A549 (cell line): ENCODE measurements around the gene SBF1. TPM values are rescaled to one million over a fixed set of nuclear protein-coding genes. Genes with fewer than 3 reads are reported as not detected.
"Not testable (repeated sequence)": the region's sequence is repeated elsewhere in the genome, so short reads cannot be mapped to it uniquely, and the experiment has no call there.

Experiments
- ATAC-seq, 2 experiments: fragments of 200-7000 bp in 1 of 2; fragments of >200 bp in 1 of 2; cut with Nextera tagmentation in 1 of 2; cut with Tn5 transposase in 1 of 2; 3 replicates each; pipeline versions ENCODE4 v1.8.0 to v1.9.1; 2018 to 2020; ENCODE audit warnings: mild to moderate bottlenecking in 1 of 2, moderate library complexity in 1 of 2
- CTCF ChIA-PET: fragments of 300-600 bp; sonication (Branson Sonifier 250); formaldehyde crosslinking; extraction: SDS; loops from one replicate; lab custom pipeline; 2021; ENCODE audit warnings: antibody characterized with exemption, inconsistent platforms; lab: Yijun Ruan, JAX
- POLR2A ChIA-PET: fragments of 350-600 bp; formaldehyde crosslinking; extraction: SDS; loops from one replicate; lab custom pipeline; 2021; ENCODE audit warnings: antibody characterized with exemption, inconsistent platforms; lab: Yijun Ruan, JAX
- DNase-seq, 2 experiments: peaks; one replicate each; pipeline versions ENCODE4 v3.0.0 to v3.0.0-alpha.2; 2011 to 2016; ENCODE audit warnings: low read depth in 1 of 2, low spot score in 1 of 2
- FAIRE-seq: peaks from 2 replicates; lab custom pipeline; 2011; peaks lifted over from hg19 to GRCh38; lab: Jason Lieb, UNC
- H3K27ac ChIP-seq, 2 experiments: fragments of >200 bp; sonication (Bioruptor Twin); formaldehyde crosslinking; 3 replicates each; pipeline ENCODE4 v1.5.1; 2016 to 2017
- H3K4me1 ChIP-seq: fragments of >200 bp; sonication (Bioruptor Twin); formaldehyde crosslinking; 3 replicates; pipeline ENCODE4 v1.6.1; 2016
- H3K4me2 ChIP-seq: fragments of >200 bp; sonication (Bioruptor Twin); formaldehyde crosslinking; 3 replicates; pipeline ENCODE4 v1.6.1; 2016
- H3K4me3 ChIP-seq: fragments of >200 bp; sonication (Bioruptor Twin); formaldehyde crosslinking; 3 replicates; pipeline ENCODE4 v1.5.1; 2016
- H3K9me3 ChIP-seq: fragments of >200 bp; sonication (Bioruptor Twin); formaldehyde crosslinking; 3 replicates; pipeline ENCODE4 v1.6.1; 2016
- BHLHE40 ChIP-seq: IDR thresholded peaks from 2 replicates; pipeline ENCODE4 v1.6.1; 2012; ENCODE audit warnings: low read depth, low read length, inconsistent platforms
- CBX8 ChIP-seq: fragments of 200-600 bp; sonication (generic); IDR thresholded peaks from 2 replicates; pipeline ENCODE4 v1.6.1; 2016
- FOSB ChIP-seq: fragments of 250-450 bp; sonication (Bioruptor Pico); IDR thresholded peaks from 2 replicates; pipeline ENCODE4 v1.5.0; 2020; ENCODE audit warnings: mild to moderate bottlenecking, moderate library complexity
- FOSL2 ChIP-seq, 2 experiments: fragments of 450-650 bp in 1 of 2; fragments of >200 bp in 1 of 2; sonication (Bioruptor Twin) in 1 of 2; formaldehyde crosslinking; IDR thresholded peaks; 2 replicates each; pipeline versions ENCODE4 v1.5.0 to v1.6.1; 2016 to 2020; ENCODE audit warnings: mild to moderate bottlenecking in 1 of 2, moderate library complexity in 1 of 2
- GATA3 ChIP-seq: IDR thresholded peaks from 2 replicates; pipeline ENCODE4 v1.6.1; 2012; ENCODE audit warnings: borderline replicate concordance
- HEYL ChIP-seq: fragments of 250-450 bp; sonication (Bioruptor Pico); IDR thresholded peaks from 2 replicates; pipeline ENCODE4 v1.8.0; 2021; ENCODE audit warnings: mild to moderate bottlenecking, moderate library complexity
- HOXB5 ChIP-seq: fragments of 250-450 bp; sonication (Bioruptor Pico); IDR thresholded peaks from 2 replicates; pipeline ENCODE4 v1.5.0; 2020; ENCODE audit warnings: mild to moderate bottlenecking, moderate library complexity
- JUN ChIP-seq, 2 experiments: fragments of >200 bp; sonication (Bioruptor Twin); formaldehyde crosslinking; IDR thresholded peaks; 2 replicates in 1 of 2; 3 replicates in 1 of 2; pipeline ENCODE4 v1.6.1; 2016 to 2017
- JUNB ChIP-seq: fragments of >200 bp; sonication (Bioruptor Twin); formaldehyde crosslinking; IDR thresholded peaks from 2 replicates; pipeline ENCODE4 v1.6.1; 2016
- KDM1A ChIP-seq: fragments of 200-600 bp; sonication (generic); IDR thresholded peaks from 2 replicates; pipeline ENCODE4 v1.6.1; 2016; ENCODE audit warnings: low read depth, mild to moderate bottlenecking
- RFX5 ChIP-seq: fragments of 450-650 bp; IDR thresholded peaks from 2 replicates; pipeline ENCODE4 v1.7.1; 2014; ENCODE audit warnings: antibody characterized with exemption, mild to moderate bottlenecking, moderate library complexity
- SMC3 ChIP-seq: fragments of >200 bp; sonication (Bioruptor Twin); formaldehyde crosslinking; IDR thresholded peaks from 3 replicates; pipeline ENCODE4 v1.6.1; 2018; ENCODE audit warnings: inconsistent platforms
- ZNF302 ChIP-seq: fragments of 250-450 bp; sonication (Bioruptor Pico); IDR thresholded peaks from 2 replicates; pipeline ENCODE4 v1.9.0; 2021; ENCODE audit warnings: inconsistent platforms, mild to moderate bottlenecking, moderate library complexity
- WGBS: methylation state at CpG from one replicate; pipeline ENCODE4 v1.1.6; 2017; ENCODE audit errors: missing lambda C conversion rate; 5-methylcytosine and 5-hydroxymethylcytosine counted together
- polyA plus RNA-seq, 4 experiments: library from polyadenylated mRNA; depleted of rRNA in 3 of 4; stranded (reverse); fragments of >200 nt; fragmentation: RNase III in 1 of 4; extraction: RNeasy Plus Mini Kit Qiagen cat#74134 plus additional on column Dnase treatment in 1 of 4; gene quantifications; 2 replicates in 3 of 4; 3 replicates in 1 of 4; pipeline ENCODE4 v1.2.3, GENCODE V29; 2011 to 2017
- TF ChIP-seq, protein P1 (sequence below): fragments of 250-450 bp; sonication (Bioruptor Pico); IDR thresholded peaks from 2 replicates; pipeline ENCODE4 v1.5.0; 2020; ENCODE audit warnings: low read depth, mild to moderate bottlenecking, moderate library complexity
- TF ChIP-seq, protein P2 (sequence below): IDR thresholded peaks from 2 replicates; pipeline ENCODE4 v1.6.1; 2012
- TF ChIP-seq, protein P3 (sequence below): fragments of >200 bp; sonication (Bioruptor Twin); formaldehyde crosslinking; IDR thresholded peaks from 3 replicates; pipeline ENCODE4 v1.6.1; 2016
- TF ChIP-seq, protein P4 (sequence below): fragments of >200 bp; sonication (Bioruptor Twin); formaldehyde crosslinking; IDR thresholded peaks from 3 replicates; pipeline ENCODE4 v1.5.1; 2016
- TF ChIP-seq, protein P5 (sequence below): fragments of 450-650 bp; IDR thresholded peaks from 2 replicates; pipeline ENCODE4 v1.6.1; 2014; ENCODE audit warnings: antibody characterized with exemption
- TF ChIP-seq, protein P6 (sequence below): IDR thresholded peaks from 2 replicates; pipeline ENCODE4 v1.6.1; 2012

Gene SBF1
- polyA plus RNA-seq, 2 of the 4 experiments (the other 2 are of a cell fraction), result 9.6 to 23.0 TPM

DNA sequence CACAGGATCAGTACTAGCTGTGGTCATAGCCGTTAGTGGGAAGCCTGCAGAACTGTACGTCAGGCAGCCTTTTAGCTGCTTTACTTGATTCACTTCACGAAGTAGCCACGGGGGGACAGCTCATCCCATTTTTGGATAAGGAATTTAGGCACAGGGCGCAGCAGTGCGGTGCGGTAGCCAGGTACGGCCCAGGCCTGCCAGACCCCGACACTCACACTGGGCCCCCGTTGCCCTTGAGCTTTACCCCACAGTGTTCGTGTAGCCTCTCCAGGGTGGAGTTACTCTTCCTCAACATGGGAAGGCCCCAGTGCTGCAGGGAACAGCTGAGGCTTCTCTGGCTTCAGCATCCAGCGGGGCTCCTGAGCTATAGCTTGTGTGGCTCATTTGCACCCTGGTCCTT, 59.4 kb downstream of the SBF1 start:
- FAIRE-seq (no peak), ATAC-seq (no peak), DNase-seq (no peak)
- Histone ChIP-seq H3K4me2 (no peak overlapping the region), H3K4me3 (no peak overlapping the region), H3K27ac (no peak overlapping the region), H3K4me1 (no peaks in the 10 kb centered on the region), H3K9me3 (no peaks in the 10 kb centered on the region)
- TF ChIP-seq ZNF302 (CRISPR knock-in tag) (no peak), FOSB (CRISPR knock-in tag) (no peak), KDM1A (no peak)
- CTCF ChIA-PET, result interaction anchor here (0.6 to 1.1 kb wide), 2 partner anchors 22 to 82 kb away, joined by 3 read pairs; no protein-coding TSS in a partner anchor
- POLR2A ChIA-PET, result no interaction called here
- WGBS, result 94% methylated on average over 12 of the region's 12 CpGs

DNA sequence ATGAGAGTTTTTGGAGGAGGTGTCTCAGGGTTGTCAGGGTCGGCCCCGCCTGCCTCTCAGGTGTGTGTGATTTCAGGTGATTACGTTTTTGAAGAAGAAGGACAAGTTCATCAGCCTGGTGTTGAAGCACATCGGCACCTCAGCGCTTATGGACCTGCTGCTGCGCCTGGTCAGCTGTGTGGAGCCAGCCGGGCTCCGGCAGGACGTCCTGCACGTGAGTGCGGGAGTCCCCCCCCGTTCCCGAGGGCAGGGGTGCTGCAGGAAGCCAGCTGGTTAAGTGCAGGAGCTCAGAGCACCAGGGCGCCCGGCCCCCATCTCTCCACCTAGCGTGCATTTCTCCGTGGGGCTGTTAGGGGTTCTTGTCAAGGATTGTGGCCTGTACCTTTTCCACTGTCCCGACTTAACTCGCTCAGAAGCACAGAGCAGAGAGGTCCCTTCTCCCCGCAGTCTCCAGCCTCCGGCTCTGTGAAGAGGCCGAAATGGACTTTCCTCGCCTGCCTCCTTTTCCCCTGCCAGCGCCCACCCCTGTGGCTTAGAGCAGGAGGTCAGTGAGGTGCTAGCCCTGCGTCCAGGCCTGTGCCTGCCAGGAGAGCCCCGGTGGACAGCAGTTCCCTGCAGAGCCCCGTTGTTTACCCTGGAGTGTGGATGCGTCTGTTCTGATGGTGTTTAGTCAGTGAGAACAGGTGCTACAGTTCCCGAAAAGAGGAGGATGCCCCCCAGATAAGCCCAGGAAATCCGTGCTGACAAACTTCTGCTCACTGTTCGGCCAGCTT, 60.2 kb downstream of the SBF1 start:
- DNase-seq (no peak), ATAC-seq (no peak), FAIRE-seq (no peak)
- Histone ChIP-seq H3K27ac (no peak overlapping the region), H3K4me1 (no peaks in the 10 kb centered on the region), H3K4me3 (no peak overlapping the region), H3K4me2 (no peak overlapping the region), H3K9me3 (no peaks in the 10 kb centered on the region)
- 93% methylated on average over 24 of the region's 31 CpGs for WGBS
- POLR2A ChIA-PET, result no interaction called here
- no peak for TF ChIP-seq FOSL2 (IDR thresholded peaks at IDR 0.05)
- no peak for TF ChIP-seq FOSL2 (CRISPR knock-in tag; IDR thresholded peaks at IDR 0.05)
- TF ChIP-seq GATA3, result no peak
- TF ChIP-seq HOXB5 (CRISPR knock-in tag), result no peak
- TF ChIP-seq CBX8, result no peak
- TF ChIP-seq SMC3, result no peak
- CTCF ChIA-PET, result interaction anchor here (0.6 to 1.1 kb wide), 2 partner anchors 23 to 83 kb away, joined by 3 read pairs; no protein-coding TSS in a partner anchor

DNA sequence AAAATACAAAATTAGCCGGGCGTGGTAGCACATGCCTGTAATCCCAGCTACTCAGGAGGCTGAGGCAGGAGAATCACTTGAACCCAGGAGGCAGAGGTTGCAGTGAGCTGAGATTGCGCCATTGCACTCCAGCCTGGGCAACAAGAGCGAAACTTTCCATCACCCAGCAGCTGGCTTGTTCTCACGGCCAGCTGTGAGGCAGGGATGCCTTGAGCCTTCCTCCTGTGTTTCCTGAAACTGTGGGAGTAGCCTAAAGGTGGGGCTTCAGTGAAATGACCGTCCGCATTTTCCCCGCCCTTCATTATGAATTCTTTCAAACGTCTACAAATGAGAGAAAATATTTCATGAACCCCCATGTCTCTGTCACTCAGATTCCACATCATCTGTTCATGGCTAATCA, 65.9 kb downstream of the SBF1 start:
- H3K27ac ChIP-seq, ATAC-seq, POLR2A ChIA-PET, H3K4me2 ChIP-seq, H3K4me1 ChIP-seq, FAIRE-seq, DNase-seq, H3K4me3 ChIP-seq, H3K9me3 ChIP-seq, CTCF ChIA-PET: not testable (repeated sequence)
- WGBS, result 83% methylated on average over 9 of the region's 9 CpGs

DNA sequence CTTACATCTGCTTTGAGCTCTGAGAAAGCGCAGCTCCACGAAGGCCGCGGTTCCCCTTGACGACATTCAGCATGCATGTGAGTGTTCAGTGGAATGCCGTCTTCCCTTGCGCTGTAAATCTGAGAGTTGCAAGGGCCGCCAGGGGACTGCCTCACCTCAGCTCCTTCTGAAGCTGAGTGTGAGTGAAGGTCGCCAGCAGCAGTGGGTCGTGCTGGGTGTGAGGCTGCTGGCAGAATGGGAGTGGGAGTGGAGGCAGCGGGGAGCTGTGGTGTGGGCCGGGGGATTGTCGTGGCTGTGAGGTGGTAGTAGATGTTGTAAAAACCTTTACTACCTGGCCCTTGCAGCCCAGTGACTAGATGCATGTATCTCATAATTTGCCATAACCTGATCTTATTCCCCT, 66.5 kb downstream of the SBF1 start:
- H3K4me2 ChIP-seq, result no peak overlapping the region

More for the DNA sequence above, 66.5 kb downstream of the SBF1 start:
- H3K27ac ChIP-seq, result no peak overlapping the region
- ATAC-seq (no peak), FAIRE-seq (no peak), DNase-seq (no peak)
- H3K4me1 ChIP-seq, result no peaks in the 10 kb centered on the region
- 93% methylated on average over 12 of the region's 13 CpGs for WGBS
- H3K4me3 ChIP-seq, result no peak overlapping the region
- H3K9me3 ChIP-seq, result no peaks in the 10 kb centered on the region
- CTCF ChIA-PET, result interaction anchor here (1.1 to 1.5 kb wide), 3 partner anchors 9 to 213 kb away, joined by 3 read pairs; no protein-coding TSS in a partner anchor
- TF ChIP-seq JUNB, result no peak
- TF ChIP-seq KDM1A, result no peak
- TF ChIP-seq, protein P1, sequence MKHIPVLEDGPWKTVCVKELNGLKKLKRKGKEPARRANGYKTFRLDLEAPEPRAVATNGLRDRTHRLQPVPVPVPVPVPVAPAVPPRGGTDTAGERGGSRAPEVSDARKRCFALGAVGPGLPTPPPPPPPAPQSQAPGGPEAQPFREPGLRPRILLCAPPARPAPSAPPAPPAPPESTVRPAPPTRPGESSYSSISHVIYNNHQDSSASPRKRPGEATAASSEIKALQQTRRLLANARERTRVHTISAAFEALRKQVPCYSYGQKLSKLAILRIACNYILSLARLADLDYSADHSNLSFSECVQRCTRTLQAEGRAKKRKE, result no peak
- TF ChIP-seq, protein P2, sequence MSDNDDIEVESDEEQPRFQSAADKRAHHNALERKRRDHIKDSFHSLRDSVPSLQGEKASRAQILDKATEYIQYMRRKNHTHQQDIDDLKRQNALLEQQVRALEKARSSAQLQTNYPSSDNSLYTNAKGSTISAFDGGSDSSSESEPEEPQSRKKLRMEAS, result no peak
- no peak for TF ChIP-seq JUN (IDR thresholded peaks at IDR 0.05)
- no peak for TF ChIP-seq HEYL (CRISPR knock-in tag)
- TF ChIP-seq, protein P3, sequence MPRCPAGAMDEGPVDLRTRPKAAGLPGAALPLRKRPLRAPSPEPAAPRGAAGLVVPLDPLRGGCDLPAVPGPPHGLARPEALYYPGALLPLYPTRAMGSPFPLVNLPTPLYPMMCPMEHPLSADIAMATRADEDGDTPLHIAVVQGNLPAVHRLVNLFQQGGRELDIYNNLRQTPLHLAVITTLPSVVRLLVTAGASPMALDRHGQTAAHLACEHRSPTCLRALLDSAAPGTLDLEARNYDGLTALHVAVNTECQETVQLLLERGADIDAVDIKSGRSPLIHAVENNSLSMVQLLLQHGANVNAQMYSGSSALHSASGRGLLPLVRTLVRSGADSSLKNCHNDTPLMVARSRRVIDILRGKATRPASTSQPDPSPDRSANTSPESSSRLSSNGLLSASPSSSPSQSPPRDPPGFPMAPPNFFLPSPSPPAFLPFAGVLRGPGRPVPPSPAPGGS, result no peak
- TF ChIP-seq, protein P4, sequence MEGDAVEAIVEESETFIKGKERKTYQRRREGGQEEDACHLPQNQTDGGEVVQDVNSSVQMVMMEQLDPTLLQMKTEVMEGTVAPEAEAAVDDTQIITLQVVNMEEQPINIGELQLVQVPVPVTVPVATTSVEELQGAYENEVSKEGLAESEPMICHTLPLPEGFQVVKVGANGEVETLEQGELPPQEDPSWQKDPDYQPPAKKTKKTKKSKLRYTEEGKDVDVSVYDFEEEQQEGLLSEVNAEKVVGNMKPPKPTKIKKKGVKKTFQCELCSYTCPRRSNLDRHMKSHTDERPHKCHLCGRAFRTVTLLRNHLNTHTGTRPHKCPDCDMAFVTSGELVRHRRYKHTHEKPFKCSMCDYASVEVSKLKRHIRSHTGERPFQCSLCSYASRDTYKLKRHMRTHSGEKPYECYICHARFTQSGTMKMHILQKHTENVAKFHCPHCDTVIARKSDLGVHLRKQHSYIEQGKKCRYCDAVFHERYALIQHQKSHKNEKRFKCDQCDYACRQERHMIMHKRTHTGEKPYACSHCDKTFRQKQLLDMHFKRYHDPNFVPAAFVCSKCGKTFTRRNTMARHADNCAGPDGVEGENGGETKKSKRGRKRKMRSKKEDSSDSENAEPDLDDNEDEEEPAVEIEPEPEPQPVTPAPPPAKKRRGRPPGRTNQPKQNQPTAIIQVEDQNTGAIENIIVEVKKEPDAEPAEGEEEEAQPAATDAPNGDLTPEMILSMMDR, result no peak
- TF ChIP-seq BHLHE40, result no peak
- TF ChIP-seq FOSB (CRISPR knock-in tag), result no peak
- TF ChIP-seq RFX5, result no peak
- TF ChIP-seq, protein P5, sequence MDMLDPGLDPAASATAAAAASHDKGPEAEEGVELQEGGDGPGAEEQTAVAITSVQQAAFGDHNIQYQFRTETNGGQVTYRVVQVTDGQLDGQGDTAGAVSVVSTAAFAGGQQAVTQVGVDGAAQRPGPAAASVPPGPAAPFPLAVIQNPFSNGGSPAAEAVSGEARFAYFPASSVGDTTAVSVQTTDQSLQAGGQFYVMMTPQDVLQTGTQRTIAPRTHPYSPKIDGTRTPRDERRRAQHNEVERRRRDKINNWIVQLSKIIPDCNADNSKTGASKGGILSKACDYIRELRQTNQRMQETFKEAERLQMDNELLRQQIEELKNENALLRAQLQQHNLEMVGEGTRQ, result no peak
- TF ChIP-seq, protein P6, sequence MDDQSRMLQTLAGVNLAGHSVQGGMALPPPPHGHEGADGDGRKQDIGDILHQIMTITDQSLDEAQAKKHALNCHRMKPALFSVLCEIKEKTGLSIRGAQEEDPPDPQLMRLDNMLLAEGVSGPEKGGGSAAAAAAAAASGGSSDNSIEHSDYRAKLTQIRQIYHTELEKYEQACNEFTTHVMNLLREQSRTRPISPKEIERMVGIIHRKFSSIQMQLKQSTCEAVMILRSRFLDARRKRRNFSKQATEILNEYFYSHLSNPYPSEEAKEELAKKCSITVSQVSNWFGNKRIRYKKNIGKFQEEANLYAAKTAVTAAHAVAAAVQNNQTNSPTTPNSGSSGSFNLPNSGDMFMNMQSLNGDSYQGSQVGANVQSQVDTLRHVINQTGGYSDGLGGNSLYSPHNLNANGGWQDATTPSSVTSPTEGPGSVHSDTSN, result no peak
- POLR2A ChIA-PET, result no interaction called here
